Measurements from ENCODE around the gene RPRD1A. TPM values are rescaled to one million over a fixed set of nuclear protein-coding genes. Genes with fewer than 3 reads are reported as not detected.

The RPRD1A gene
- total and polyA plus RNA-seq, 2 of the 4 experiments (the other 2 are of a cell fraction): 23.3 to 27.2 TPM

DNA sequence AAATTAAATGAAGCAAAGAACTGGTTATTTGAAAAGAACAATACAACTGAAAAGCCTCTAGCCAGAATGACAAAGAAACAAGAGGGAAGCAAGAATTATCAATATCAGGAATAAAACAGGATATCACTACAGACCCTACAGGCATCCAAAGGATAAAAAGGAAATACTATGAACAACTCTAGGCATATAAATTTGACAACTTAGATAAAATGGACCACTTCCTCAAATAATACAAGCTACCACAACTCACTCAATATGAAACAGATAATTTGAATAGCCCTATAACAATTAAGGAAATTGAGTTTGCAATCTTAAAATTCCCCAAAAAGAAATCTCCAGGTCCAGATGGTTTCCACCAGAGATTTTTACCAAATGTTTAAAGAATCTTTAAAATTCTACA, 19.8 kb downstream of the RPRD1A start:
- Histone ChIP-seq H2BK20ac (ENCODE audit: low read depth, low read length) (no peak overlapping the region), H4K5ac (ENCODE audit: low read depth, low read length) (no peak overlapping the region), H3K36me3 (ENCODE audit: control insufficient read depth, insufficient read depth, low read length) (no peaks in the 10 kb centered on the region), H2AK9ac (replicated peaks; ENCODE audit: low read depth, low read length, poor library complexity) (no peak overlapping the region), H3K4me1 (ENCODE audit: control insufficient read depth, insufficient read depth, low read length) (no peaks in the 10 kb centered on the region), H2BK15ac (ENCODE audit: low read depth, low read length) (no peak overlapping the region), H3K27ac (ENCODE audit: insufficient read depth, low read length) (no peak overlapping the region), H4K8ac (ENCODE audit: low read depth in 2 of 2, low read length in 2 of 2) (no peak overlapping the region), H2AK5ac (ENCODE audit: low read depth, low read length) (no peak overlapping the region), H3K9me3 (ENCODE audit: control insufficient read depth, insufficient read depth, low read length) (no peaks in the 10 kb centered on the region; the same call in 1 of the 2 replicates), H3K23ac (ENCODE audit: low read depth, low read length) (no peak overlapping the region), H3K18ac (ENCODE audit: low read depth, low read length) (no peak overlapping the region), H3K4me3 (ENCODE audit: insufficient read depth, low read depth, low read length) (no peak overlapping the region), H3K4ac (ENCODE audit: low read depth, low read length) (no peak overlapping the region), H3K56ac (ENCODE audit: extremely low read depth, insufficient read depth, low read length) (no peak overlapping the region), H4K91ac (ENCODE audit: insufficient read depth, low read depth, low read length) (no peak overlapping the region), H2BK5ac (ENCODE audit: low read depth, low read length, poor library complexity, severe bottlenecking) (no peak overlapping the region), H3K9ac (ENCODE audit: low read depth, low read length) (no peak overlapping the region), H4K20me1 (ENCODE audit: insufficient read depth, low read length) (peaks cover 11% of the 10 kb centered on the region), H2AFZ (replicated peaks; ENCODE audit: low read length, poor library complexity) (no peak overlapping the region), H3K27me3 (ENCODE audit: control insufficient read depth, insufficient read depth, low read length) (no peaks in the 10 kb centered on the region), H2BK120ac (ENCODE audit: low read depth, low read length) (no peak overlapping the region), H3K9me1 (ENCODE audit: insufficient read depth, low read length) (peaks cover 6% of the 10 kb centered on the region; the same call in 1 of the 2 replicates), H3K4me2 (ENCODE audit: low read depth, low read length) (no peak overlapping the region), H3K14ac (replicated peaks; ENCODE audit: low read depth, low read length) (no peak overlapping the region), H3K79me1 (ENCODE audit: low read depth in 1 of 2, low read length in 2 of 2) (peaks cover 25 to 60% of the 10 kb centered on the region in 2 experiments)
- no peak for DNase-seq
- BruUV-seq (replicated peaks): no TSS peak
- in situ Hi-C loops (cut with MboI; ENCODE audit: low sequenced_read_pairs): no loop called here
- ChIA-PET POLR2A (ENCODE audit: unreplicated experiment) (no interaction called here), CTCF (no interaction called here)
- no peak for TF ChIP-seq RCOR1 (IDR thresholded peaks at IDR 0.05; ENCODE audit: insufficient replicate concordance, low read length)
- no peak for TF ChIP-seq NFE2L2 (IDR thresholded peaks at IDR 0.05; ENCODE audit: low read depth, low read length)
- dilution Hi-C loops (cut with HindIII; ENCODE audit: low sequenced_read_pairs, unreplicated experiment): no loop called here
- intact Hi-C loops (cut with micrococcal nuclease): no loop called here
- no peak for ATAC-seq (ENCODE audit: low read depth)

Data from IMR-90 (cell line).